BLaER1 (cell line): ENCODE measurements around the gene POLR3C.

Experiments
- H3K27ac ChIP-seq: shearing (Covaris generic); formaldehyde crosslinking; 2 replicates; pipeline ENCODE4 v1.8.1; 2022
- H3K27me3 ChIP-seq: shearing (Covaris generic); formaldehyde crosslinking; 2 replicates; pipeline ENCODE4 v1.8.1; 2022
- H3K36me3 ChIP-seq: shearing (Covaris generic); formaldehyde crosslinking; 2 replicates; pipeline ENCODE4 v1.8.1; 2022
- H3K4me1 ChIP-seq: shearing (Covaris generic); formaldehyde crosslinking; 2 replicates; pipeline ENCODE4 v1.8.1; 2022
- H3K4me2 ChIP-seq: shearing (Covaris generic); formaldehyde crosslinking; 2 replicates; pipeline ENCODE4 v1.8.1; 2022
- H3K4me3 ChIP-seq: shearing (Covaris generic); formaldehyde crosslinking; 2 replicates; pipeline ENCODE4 v1.8.1; 2022
- H3K9ac ChIP-seq: shearing (Covaris generic); formaldehyde crosslinking; 2 replicates; pipeline ENCODE4 v1.8.1; 2022
- H3K9me3 ChIP-seq: shearing (Covaris generic); formaldehyde crosslinking; 2 replicates; pipeline ENCODE4 v1.8.1; 2022
- H4K20me1 ChIP-seq: shearing (Covaris generic); formaldehyde crosslinking; 2 replicates; pipeline ENCODE4 v1.8.1; 2022
- Cebpa-rat ChIP-seq: shearing (Covaris generic); IDR thresholded peaks from 2 replicates; pipeline ENCODE4 v1.8.1; 2022

Gene POLR3C

DNA sequence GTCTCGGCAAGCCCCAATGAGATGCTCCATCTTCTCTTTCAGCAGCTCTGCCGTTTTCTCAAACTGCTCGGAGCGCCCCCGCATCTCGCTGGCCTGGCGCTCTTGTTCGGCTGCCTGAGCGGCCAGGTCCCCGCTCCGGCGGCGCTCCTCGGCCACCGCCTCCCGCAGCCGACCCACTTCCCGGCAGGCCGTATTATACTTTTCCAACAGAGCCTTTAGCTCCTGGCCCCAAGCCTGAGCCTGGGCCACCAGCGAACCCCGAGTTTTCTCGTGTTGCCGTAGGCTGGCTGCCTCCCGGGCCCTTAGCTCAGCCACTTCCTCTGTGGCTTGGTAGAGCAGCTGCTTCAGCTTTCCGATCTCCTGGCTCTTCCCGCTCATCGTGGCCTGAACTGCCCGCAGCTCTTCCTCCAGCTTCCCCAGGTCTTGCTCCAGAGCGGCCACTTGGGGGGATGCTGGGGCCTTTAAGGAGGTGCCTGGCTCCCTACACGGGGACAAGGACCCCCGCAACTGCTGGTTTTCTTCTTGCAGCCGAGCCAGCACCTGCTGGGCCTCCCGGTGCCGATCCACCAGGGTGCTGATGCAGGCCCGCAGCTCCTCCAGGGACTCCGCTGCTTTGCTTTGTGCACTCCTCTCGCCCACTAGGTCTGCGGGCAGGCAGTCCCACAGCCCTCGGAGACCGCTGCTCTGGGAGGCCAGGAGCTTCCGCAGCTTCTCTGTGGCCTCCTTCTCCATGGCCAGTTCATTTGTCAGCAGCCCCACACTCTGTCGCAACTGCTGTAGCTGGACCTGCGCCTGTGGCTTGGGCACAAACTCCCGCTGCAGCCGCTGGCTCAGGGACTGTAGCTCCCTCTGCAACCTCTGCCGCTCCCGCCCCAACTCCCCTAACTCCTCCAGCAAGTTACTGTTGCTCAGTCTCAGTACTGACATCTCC is 48.3 kb downstream of the POLR3C start:
- Histone ChIP-seq H3K4me1 (peaks cover 21% of the 10 kb centered on the region), H3K4me2 (peak overlapping the region; percentile 95), H3K9me3 (no peaks in the 10 kb centered on the region), H3K9ac (peak overlapping the region; percentile 74), H3K27ac (peak overlapping the region; percentile 63), H4K20me1 (no peaks in the 10 kb centered on the region), H3K4me3 (peak overlapping the region; percentile 58), H3K36me3 (no peaks in the 10 kb centered on the region), H3K27me3 (peaks cover 28% of the 10 kb centered on the region)
- no peak for TF ChIP-seq Cebpa-rat

DNA sequence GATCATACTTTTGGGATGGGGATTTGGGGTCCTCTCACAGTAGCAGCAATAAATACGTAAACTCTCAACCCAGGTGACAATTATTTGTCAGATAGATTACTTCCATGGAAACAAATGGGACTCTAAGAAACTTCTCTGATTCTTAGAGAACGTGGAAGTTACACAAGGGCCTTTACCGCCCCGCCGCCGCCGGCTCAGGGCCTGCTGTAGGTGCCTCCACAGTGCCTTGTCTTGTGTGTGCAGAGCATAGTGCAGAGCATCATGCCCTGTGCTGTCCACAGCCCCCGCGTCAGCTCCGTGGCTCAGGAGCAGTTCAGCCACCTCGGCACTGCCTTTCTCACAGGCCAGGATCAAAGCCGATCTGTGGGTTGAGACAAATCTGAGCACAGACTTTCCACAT is 50.6 kb downstream of the POLR3C start:
- no peaks in the 10 kb centered on the region for H3K36me3 ChIP-seq
- no peak overlapping the region for H3K9ac ChIP-seq
- no peak overlapping the region for H3K27ac ChIP-seq
- no peak for TF ChIP-seq Cebpa-rat
- H3K4me3 ChIP-seq, result no peak overlapping the region
- no peaks in the 10 kb centered on the region for H3K9me3 ChIP-seq
- H3K4me2 ChIP-seq, result no peak overlapping the region
- peaks cover 21% of the 10 kb centered on the region for H3K4me1 ChIP-seq
- H4K20me1 ChIP-seq, result no peaks in the 10 kb centered on the region
- H3K27me3 ChIP-seq, result peaks cover 28% of the 10 kb centered on the region

- H4K20me1 ChIP-seq, result no peaks in the 10 kb centered on the region
- TF ChIP-seq Cebpa-rat, result no peak
- no peak overlapping the region for H3K4me2 ChIP-seq
- no peak overlapping the region for H3K4me3 ChIP-seq
- no peaks in the 10 kb centered on the region for H3K9me3 ChIP-seq
- no peak overlapping the region for H3K27ac ChIP-seq
- no peaks in the 10 kb centered on the region for H3K36me3 ChIP-seq
- H3K9ac ChIP-seq, result no peak overlapping the region
- H3K27me3 ChIP-seq, result peaks cover 9% of the 10 kb centered on the region; the same call in 1 of the 2 replicates
- H3K4me1 ChIP-seq, result peaks cover 2% of the 10 kb centered on the region; the same call in 1 of the 2 replicates
Measured at GRCh38 chr1:145877923-145878486, 54.0 kb downstream of the POLR3C start.

GRCh38 chr1:145878724-145879123 is 54.7 kb downstream of the POLR3C start:
- H3K9ac ChIP-seq, result no peak overlapping the region
- no peaks in the 10 kb centered on the region for H3K36me3 ChIP-seq
- no peak overlapping the region for H3K4me3 ChIP-seq
- TF ChIP-seq Cebpa-rat, result no peak
- no peaks in the 10 kb centered on the region for H3K9me3 ChIP-seq
- H3K27ac ChIP-seq, result no peak overlapping the region
- H3K4me1 ChIP-seq, result no peaks in the 10 kb centered on the region
- no peaks in the 10 kb centered on the region for H4K20me1 ChIP-seq
- peaks cover 2% of the 10 kb centered on the region; the same call in 1 of the 2 replicates for H3K27me3 ChIP-seq
- no peak overlapping the region for H3K4me2 ChIP-seq

GRCh38 chr1:145879775-145880174 is 55.8 kb downstream of the POLR3C start:
- H3K27ac ChIP-seq, result no peak overlapping the region
- H3K9me3 ChIP-seq, result no peaks in the 10 kb centered on the region
- no peaks in the 10 kb centered on the region for H3K36me3 ChIP-seq
- no peak for TF ChIP-seq Cebpa-rat
- no peak overlapping the region for H3K4me3 ChIP-seq
- no peaks in the 10 kb centered on the region for H4K20me1 ChIP-seq
- no peaks in the 10 kb centered on the region for H3K4me1 ChIP-seq
- peaks cover 1% of the 10 kb centered on the region for H3K27me3 ChIP-seq
- no peak overlapping the region for H3K4me2 ChIP-seq
- H3K9ac ChIP-seq, result no peak overlapping the region

GRCh38 chr1:145884675-145885074 is 60.7 kb downstream of the POLR3C start:
- no peaks in the 10 kb centered on the region for H3K36me3 ChIP-seq
- no peak for TF ChIP-seq Cebpa-rat
- no peak overlapping the region for H3K9ac ChIP-seq
- H3K9me3 ChIP-seq, result no peaks in the 10 kb centered on the region
- no peak overlapping the region for H3K4me3 ChIP-seq
- no peaks in the 10 kb centered on the region for H4K20me1 ChIP-seq
- H3K4me1 ChIP-seq, result peaks cover 8% of the 10 kb centered on the region; the same call in 1 of the 2 replicates
- peaks cover 9% of the 10 kb centered on the region for H3K27me3 ChIP-seq
- H3K27ac ChIP-seq, result no peak overlapping the region
- no peak overlapping the region for H3K4me2 ChIP-seq

- H4K20me1 ChIP-seq, result no peaks in the 10 kb centered on the region
- no peak within 1 kb of the TSS for H3K27ac ChIP-seq
- no peak for TF ChIP-seq Cebpa-rat
- H3K4me2 ChIP-seq, result peak within 1 kb of the TSS; percentile 88
- H3K27me3 ChIP-seq, result peaks cover 9% of the 10 kb centered on the region
- no peaks in the 10 kb centered on the region for H3K36me3 ChIP-seq
- peak within 1 kb of the TSS; percentile 67 for H3K4me3 ChIP-seq
- H3K9ac ChIP-seq, result no peak within 1 kb of the TSS
- peaks cover 8% of the 10 kb centered on the region; the same call in 1 of the 2 replicates for H3K4me1 ChIP-seq
- no peaks in the 10 kb centered on the region for H3K9me3 ChIP-seq
Measured at GRCh38 chr1:145885738-145886287, 61.8 kb downstream of the POLR3C start, which contains the start of gene ANKRD35. TSS of gene ANKRD35 (minus strand) at chr1:145885866. CDS start at chr1:145885758, 108 bp downstream.

DNA sequence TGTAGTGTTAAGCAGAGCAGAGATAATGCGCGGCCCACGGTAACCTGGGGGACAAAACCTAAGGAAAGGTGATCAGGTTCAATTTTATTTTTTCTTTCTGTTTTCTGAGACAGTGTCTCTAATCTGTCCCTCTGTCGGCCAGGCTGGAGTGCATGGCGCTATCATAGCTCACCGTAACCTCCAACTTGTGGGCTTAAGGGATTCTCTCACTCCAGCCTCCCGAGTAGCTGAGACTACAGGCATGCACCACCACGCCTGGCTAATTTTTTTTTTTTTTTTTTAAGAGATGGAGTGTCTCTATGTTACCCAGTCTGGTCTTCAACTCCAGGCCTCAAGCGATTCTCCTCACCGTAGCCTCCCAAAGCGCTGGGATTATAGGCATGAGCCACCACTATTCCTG is 62.4 kb downstream of the POLR3C start:
- no peaks in the 10 kb centered on the region for H3K9me3 ChIP-seq
- no peaks in the 10 kb centered on the region for H4K20me1 ChIP-seq
- H3K4me1 ChIP-seq, result peaks cover 8% of the 10 kb centered on the region; the same call in 1 of the 2 replicates
- TF ChIP-seq Cebpa-rat, result no peak
- H3K4me2 ChIP-seq, result peak overlapping the region; percentile 88
- peaks cover 9% of the 10 kb centered on the region for H3K27me3 ChIP-seq
- peak overlapping the region; percentile 67 for H3K4me3 ChIP-seq
- no peaks in the 10 kb centered on the region for H3K36me3 ChIP-seq
- H3K27ac ChIP-seq, result no peak overlapping the region
- H3K9ac ChIP-seq, result no peak overlapping the region

- H3K9ac ChIP-seq, result no peak overlapping the region
- no peak overlapping the region for H3K4me2 ChIP-seq
Measured at GRCh38 chr1:145886816-145887215, 62.8 kb downstream of the POLR3C start.

GRCh38 chr1:145887631-145888030 is 63.6 kb downstream of the POLR3C start:
- no peaks in the 10 kb centered on the region for H4K20me1 ChIP-seq
- no peaks in the 10 kb centered on the region for H3K9me3 ChIP-seq
- H3K27me3 ChIP-seq, result peaks cover 9% of the 10 kb centered on the region
- TF ChIP-seq Cebpa-rat, result no peak
- no peaks in the 10 kb centered on the region for H3K36me3 ChIP-seq
- no peak overlapping the region for H3K4me2 ChIP-seq
- H3K4me1 ChIP-seq, result peaks cover 18% of the 10 kb centered on the region
- H3K9ac ChIP-seq, result no peak overlapping the region
- no peak overlapping the region for H3K4me3 ChIP-seq
- H3K27ac ChIP-seq, result no peak overlapping the region

More at GRCh38 chr1:145886816-145887215, 62.8 kb downstream of the POLR3C start:
- Histone ChIP-seq H3K27me3 (peaks cover 9% of the 10 kb centered on the region), H3K4me3 (no peak overlapping the region), H3K9me3 (no peaks in the 10 kb centered on the region), H3K4me1 (peaks cover 12% of the 10 kb centered on the region), H3K36me3 (no peaks in the 10 kb centered on the region), H3K27ac (no peak overlapping the region), H4K20me1 (no peaks in the 10 kb centered on the region)
- no peak for TF ChIP-seq Cebpa-rat
